ENCODE data around the gene ZC3HAV1. TPM values are rescaled to one million over a fixed set of nuclear protein-coding genes. Genes with fewer than 3 reads are reported as not detected.

The ZC3HAV1 gene
- total RNA-seq, 1 donor from 2014 or later, result 43.6 TPM

GRCh38 chr7:139044813-139045794 is 64.4 kb downstream of the ZC3HAV1 start:
- Histone ChIP-seq H3K27me3 (ENCODE audit: low read depth) (no peaks in the 10 kb centered on the region), H3K4me1 (peaks cover 13% of the 10 kb centered on the region), H3K36me3 (peaks cover 58% of the 10 kb centered on the region), H3K27ac (no peak overlapping the region), H3K4me3 (no peak overlapping the region), H3K9me3 (no peaks in the 10 kb centered on the region)
- TF ChIP-seq, protein P1, sequence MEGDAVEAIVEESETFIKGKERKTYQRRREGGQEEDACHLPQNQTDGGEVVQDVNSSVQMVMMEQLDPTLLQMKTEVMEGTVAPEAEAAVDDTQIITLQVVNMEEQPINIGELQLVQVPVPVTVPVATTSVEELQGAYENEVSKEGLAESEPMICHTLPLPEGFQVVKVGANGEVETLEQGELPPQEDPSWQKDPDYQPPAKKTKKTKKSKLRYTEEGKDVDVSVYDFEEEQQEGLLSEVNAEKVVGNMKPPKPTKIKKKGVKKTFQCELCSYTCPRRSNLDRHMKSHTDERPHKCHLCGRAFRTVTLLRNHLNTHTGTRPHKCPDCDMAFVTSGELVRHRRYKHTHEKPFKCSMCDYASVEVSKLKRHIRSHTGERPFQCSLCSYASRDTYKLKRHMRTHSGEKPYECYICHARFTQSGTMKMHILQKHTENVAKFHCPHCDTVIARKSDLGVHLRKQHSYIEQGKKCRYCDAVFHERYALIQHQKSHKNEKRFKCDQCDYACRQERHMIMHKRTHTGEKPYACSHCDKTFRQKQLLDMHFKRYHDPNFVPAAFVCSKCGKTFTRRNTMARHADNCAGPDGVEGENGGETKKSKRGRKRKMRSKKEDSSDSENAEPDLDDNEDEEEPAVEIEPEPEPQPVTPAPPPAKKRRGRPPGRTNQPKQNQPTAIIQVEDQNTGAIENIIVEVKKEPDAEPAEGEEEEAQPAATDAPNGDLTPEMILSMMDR (IDR thresholded peaks at IDR 0.05), result no peak
- intact Hi-C loops (cut with DNase I), result no loop called here
- DNase-seq (no peak), ATAC-seq (no peak)

DNA sequence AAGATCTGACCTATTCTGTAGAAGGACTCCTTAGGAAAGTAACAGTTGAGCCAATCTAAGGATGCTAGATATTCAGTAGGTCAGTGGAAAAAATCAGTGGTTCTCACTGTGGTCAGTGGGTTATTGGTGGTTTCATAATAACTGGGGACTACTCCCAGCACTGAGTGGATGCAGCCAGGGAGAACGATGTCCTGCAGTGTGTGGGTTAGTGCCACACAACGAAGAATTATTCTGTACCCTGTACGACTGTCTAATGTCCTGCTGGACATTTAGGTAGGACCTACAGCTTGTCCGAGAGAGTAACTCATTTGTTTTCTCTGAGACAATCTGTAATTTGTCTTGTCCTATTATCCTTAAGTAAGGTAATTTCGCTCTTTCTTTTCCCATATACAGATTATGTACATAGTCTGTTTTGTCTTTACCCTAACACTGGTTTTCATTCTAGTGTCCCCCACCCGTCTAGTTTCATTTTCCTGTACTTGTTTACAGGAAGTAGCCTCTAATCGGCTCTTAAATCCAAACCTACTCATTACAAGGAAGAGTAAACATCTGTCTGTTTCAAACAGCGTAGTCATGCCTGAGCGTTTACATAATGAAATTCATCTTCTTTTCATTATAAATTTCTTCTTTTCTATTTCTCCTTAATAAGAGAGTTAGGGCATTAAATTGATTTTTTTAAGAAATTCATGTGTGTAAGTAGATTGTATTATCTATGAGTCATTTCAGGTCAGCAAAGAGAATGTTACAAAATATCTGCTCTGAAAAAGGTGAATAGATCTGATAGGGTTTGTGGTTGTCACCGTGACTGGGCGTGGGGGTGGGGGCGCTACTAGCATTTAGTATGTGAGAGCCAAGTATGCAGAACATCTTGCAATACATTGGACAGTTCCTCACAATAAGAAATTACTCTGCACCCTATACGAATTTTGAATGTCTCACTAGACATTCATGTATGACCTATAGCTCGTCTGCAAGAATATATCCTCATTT is 65.4 kb downstream of the ZC3HAV1 start:
- peaks cover 13% of the 10 kb centered on the region for H3K4me1 ChIP-seq
- DNase-seq (peak; percentile 53), ATAC-seq (peak; percentile 43 to 58)
- H3K4me3 ChIP-seq, result no peak overlapping the region
- no peaks in the 10 kb centered on the region for H3K27me3 ChIP-seq (ENCODE audit: low read depth)
- intact Hi-C loops (cut with DNase I), result no loop called here
- H3K9me3 ChIP-seq, result no peaks in the 10 kb centered on the region
- H3K27ac ChIP-seq, result peak overlapping the region; percentile 25
- TF ChIP-seq, protein P1 (IDR thresholded peaks at IDR 0.05), result no peak
- H3K36me3 ChIP-seq, result peaks cover 49% of the 10 kb centered on the region

GRCh38 chr7:139041378-139042085 is 68.0 kb downstream of the ZC3HAV1 start:
- DNase-seq (no peak), ATAC-seq (no peak)
- Histone ChIP-seq H3K36me3 (peaks cover 23% of the 10 kb centered on the region), H3K9me3 (no peaks in the 10 kb centered on the region), H3K27ac (no peak overlapping the region), H3K4me1 (peaks cover 13% of the 10 kb centered on the region), H3K4me3 (no peak overlapping the region), H3K27me3 (ENCODE audit: low read depth) (no peaks in the 10 kb centered on the region)
- intact Hi-C loops (cut with DNase I), result no loop called here
- TF ChIP-seq, protein P1 (IDR thresholded peaks at IDR 0.05), result no peak

- H3K27ac ChIP-seq, result no peak overlapping the region
- intact Hi-C loops (cut with DNase I), result no loop called here
- TF ChIP-seq, protein P1 (IDR thresholded peaks at IDR 0.05), result no peak
- ATAC-seq (no peak), DNase-seq (no peak)
- H3K9me3 ChIP-seq, result no peaks in the 10 kb centered on the region
- peaks cover 13% of the 10 kb centered on the region for H3K4me1 ChIP-seq
- no peak overlapping the region for H3K4me3 ChIP-seq
- H3K27me3 ChIP-seq (ENCODE audit: low read depth), result no peaks in the 10 kb centered on the region
- H3K36me3 ChIP-seq, result no peaks in the 10 kb centered on the region
Measured at GRCh38 chr7:139038691-139039090, 70.8 kb downstream of the ZC3HAV1 start.

DNA sequence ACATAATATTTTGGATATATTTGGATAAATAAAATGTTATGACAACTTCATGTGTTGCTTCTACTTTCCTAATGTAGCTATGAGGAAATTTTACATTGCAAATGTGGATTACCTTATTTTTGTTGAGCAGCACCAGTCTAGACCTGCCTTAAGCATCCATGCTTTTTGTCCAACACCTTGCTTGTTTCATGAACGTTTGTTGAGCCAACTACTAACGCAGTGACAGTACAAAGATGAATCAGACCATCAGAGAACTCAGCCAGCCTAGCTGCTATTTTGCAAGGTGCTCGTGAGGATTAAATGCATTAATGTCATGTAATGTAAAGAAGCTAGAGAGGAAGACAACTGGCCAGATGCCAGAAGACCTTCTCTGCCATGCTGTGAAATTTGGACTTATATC is 72.6 kb downstream of the ZC3HAV1 start:
- H3K4me1 ChIP-seq, result peaks cover 13% of the 10 kb centered on the region
- intact Hi-C loops (cut with DNase I), result no loop called here
- no peaks in the 10 kb centered on the region for H3K27me3 ChIP-seq (ENCODE audit: low read depth)
- H3K36me3 ChIP-seq, result no peaks in the 10 kb centered on the region
- ATAC-seq (no peak), DNase-seq (no peak)
- no peak overlapping the region for H3K4me3 ChIP-seq
- no peak overlapping the region for H3K27ac ChIP-seq
- TF ChIP-seq, protein P1 (IDR thresholded peaks at IDR 0.05), result no peak
- no peaks in the 10 kb centered on the region for H3K9me3 ChIP-seq
